ENCODE results near the gene SOWAHA.
"Not testable (repeated sequence)": the region's sequence is repeated elsewhere in the genome, so short reads cannot be mapped to it uniquely, and the experiment has no call there.

Gene SOWAHA

GRCh38 chr5:132827943-132828673, 15.0 kb downstream of the SOWAHA start:
- no peak for DNase-seq

- DNase-seq = no peak
Observed at GRCh38 chr5:132828846-132829494, 15.9 kb downstream of the SOWAHA start.

- DNase-seq = no peak
Observed at GRCh38 chr5:132829742-132830435, 16.8 kb downstream of the SOWAHA start.

- DNase-seq = no peak
Observed at GRCh38 chr5:132830436-132831094, 17.5 kb downstream of the SOWAHA start, which contains the start of gene SHROOM1. Gene SHROOM1 (minus strand): TSS chr5:132830647. CDS start chr5:132826140, 4,507 bp downstream.

GRCh38 chr5:132831095-132831860, 18.2 kb downstream of the SOWAHA start:
- no peak for DNase-seq

- no peak for DNase-seq
Observed at GRCh38 chr5:132832612-132833011, 19.5 kb downstream of the SOWAHA start.

GRCh38 chr5:132834057-132834456, 21.0 kb downstream of the SOWAHA start:
- DNase-seq = no peak

- DNase-seq = no peak
Observed at GRCh38 chr5:132836852-132837251, 23.8 kb downstream of the SOWAHA start.

GRCh38 chr5:132837868-132838267, 24.8 kb downstream of the SOWAHA start:
- no peak for DNase-seq

GRCh38 chr5:132838516-132839282, 25.6 kb downstream of the SOWAHA start:
- DNase-seq = no peak

- DNase-seq = no peak
Observed at GRCh38 chr5:132839426-132840301, 26.6 kb downstream of the SOWAHA start.

- DNase-seq = no peak
Observed at GRCh38 chr5:132840313-132840712, 27.2 kb downstream of the SOWAHA start.

GRCh38 chr5:132840896-132841295, 27.8 kb downstream of the SOWAHA start:
- no peak for DNase-seq

GRCh38 chr5:132841305-132841704, 28.2 kb downstream of the SOWAHA start:
- no peak for DNase-seq

- DNase-seq = no peak
Observed at GRCh38 chr5:132848270-132848669, 35.2 kb downstream of the SOWAHA start.

GRCh38 chr5:132849347-132849746, 36.2 kb downstream of the SOWAHA start:
- no peak for DNase-seq

- no peak for DNase-seq
Observed at GRCh38 chr5:132850066-132850465, 37.0 kb downstream of the SOWAHA start.

- no peak for DNase-seq
Observed at GRCh38 chr5:132853323-132853722, 40.2 kb downstream of the SOWAHA start.

GRCh38 chr5:132853790-132854189, 40.7 kb downstream of the SOWAHA start:
- no peak for DNase-seq

GRCh38 chr5:132854301-132854700, 41.2 kb downstream of the SOWAHA start:
- DNase-seq = no peak

GRCh38 chr5:132854992-132855391, 41.9 kb downstream of the SOWAHA start:
- DNase-seq = not testable (repeated sequence)
